ENCODE measurements around the gene GATAD2A. TPM values are rescaled to one million over a fixed set of nuclear protein-coding genes. Genes with fewer than 3 reads are reported as not detected.

GATAD2A gene
- total RNA-seq, 4 donors from 2014 or later, result 17.7 to 51.4 (median 40.1) TPM

- no peak for ATAC-seq
- DNase-seq, result no peak
- Histone ChIP-seq H3K36me3 (no peaks in the 10 kb centered on the region), H3K9me3 (no peaks in the 10 kb centered on the region), H3K4me1 (peaks cover 42 to 60% of the 10 kb centered on the region in 2 donors), H3K4me3 (no peak overlapping the region), H3K27ac (no peak overlapping the region), H3K27me3 (no peaks in the 10 kb centered on the region)
- TF ChIP-seq, protein P1, sequence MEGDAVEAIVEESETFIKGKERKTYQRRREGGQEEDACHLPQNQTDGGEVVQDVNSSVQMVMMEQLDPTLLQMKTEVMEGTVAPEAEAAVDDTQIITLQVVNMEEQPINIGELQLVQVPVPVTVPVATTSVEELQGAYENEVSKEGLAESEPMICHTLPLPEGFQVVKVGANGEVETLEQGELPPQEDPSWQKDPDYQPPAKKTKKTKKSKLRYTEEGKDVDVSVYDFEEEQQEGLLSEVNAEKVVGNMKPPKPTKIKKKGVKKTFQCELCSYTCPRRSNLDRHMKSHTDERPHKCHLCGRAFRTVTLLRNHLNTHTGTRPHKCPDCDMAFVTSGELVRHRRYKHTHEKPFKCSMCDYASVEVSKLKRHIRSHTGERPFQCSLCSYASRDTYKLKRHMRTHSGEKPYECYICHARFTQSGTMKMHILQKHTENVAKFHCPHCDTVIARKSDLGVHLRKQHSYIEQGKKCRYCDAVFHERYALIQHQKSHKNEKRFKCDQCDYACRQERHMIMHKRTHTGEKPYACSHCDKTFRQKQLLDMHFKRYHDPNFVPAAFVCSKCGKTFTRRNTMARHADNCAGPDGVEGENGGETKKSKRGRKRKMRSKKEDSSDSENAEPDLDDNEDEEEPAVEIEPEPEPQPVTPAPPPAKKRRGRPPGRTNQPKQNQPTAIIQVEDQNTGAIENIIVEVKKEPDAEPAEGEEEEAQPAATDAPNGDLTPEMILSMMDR (IDR thresholded peaks at IDR 0.05 in 4 of 5, conservative IDR thresholded peaks at IDR 0.05 in 1 of 5), result no peak
- no peak for TF ChIP-seq POLR2A (IDR thresholded peaks at IDR 0.05)
- in situ Hi-C loops (cut with MboI; ENCODE audit: low sequenced_read_pairs in 4 of 4) (no loop called here), intact Hi-C loops (cut with DNase I; ENCODE audit: low total_unique reads) (no loop called here)
Measured at GRCh38 chr19:19420570-19421298, 15.3 kb downstream of the GATAD2A start.

DNA sequence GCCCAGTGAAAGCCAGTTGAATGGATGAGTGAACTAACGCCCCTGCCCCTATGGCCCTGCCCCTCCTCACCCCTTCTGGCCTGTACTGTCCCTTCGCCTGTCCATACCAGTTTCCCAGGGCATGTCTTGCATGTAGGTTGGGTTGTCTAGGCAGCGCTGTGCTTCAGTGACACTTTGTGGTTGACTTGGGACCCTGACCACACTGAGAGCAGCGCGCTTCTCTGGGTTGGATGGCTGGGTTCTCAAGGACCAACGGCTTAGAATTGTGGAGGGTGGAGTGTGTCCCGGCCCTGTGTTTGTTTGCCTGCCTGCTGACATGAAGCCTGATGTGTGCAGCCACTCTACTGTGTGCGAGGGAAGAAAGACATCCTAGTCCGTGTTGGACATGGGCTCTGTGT, 15.8 kb downstream of the GATAD2A start:
- Histone ChIP-seq H3K4me1 (peaks cover 40 to 64% of the 10 kb centered on the region in 2 donors), H3K27ac (no peak overlapping the region), H3K9me3 (no peaks in the 10 kb centered on the region), H3K4me3 (no peak overlapping the region), H3K36me3 (no peaks in the 10 kb centered on the region), H3K27me3 (no peaks in the 10 kb centered on the region)
- no peak for DNase-seq
- TF ChIP-seq, protein P1 (IDR thresholded peaks at IDR 0.05 in 4 of 5, conservative IDR thresholded peaks at IDR 0.05 in 1 of 5), result no peak
- no peak for TF ChIP-seq POLR2A (IDR thresholded peaks at IDR 0.05)
- in situ Hi-C loops (cut with MboI; ENCODE audit: low sequenced_read_pairs in 4 of 4) (no loop called here), intact Hi-C loops (cut with DNase I; ENCODE audit: low total_unique reads) (no loop called here)
- no peak for ATAC-seq

DNA sequence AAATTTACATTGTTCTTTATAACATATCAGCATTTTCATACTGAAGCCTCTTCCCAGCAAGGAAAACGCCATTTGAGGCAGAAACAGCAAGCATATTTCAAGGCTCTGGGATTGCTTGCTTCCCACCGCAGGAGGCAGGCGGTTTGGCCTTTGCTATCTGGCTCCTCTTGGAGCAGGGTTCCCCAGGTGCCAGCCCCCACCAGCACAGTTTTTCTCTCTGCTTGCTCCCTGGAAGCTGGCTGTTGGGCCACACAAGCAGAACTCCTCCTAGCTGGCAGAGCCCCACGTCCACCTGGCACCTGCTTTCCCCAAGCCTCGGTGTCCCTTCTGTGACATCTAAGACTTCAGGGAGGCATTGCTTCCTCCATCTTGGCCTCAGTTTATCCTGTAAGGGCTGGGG, 16.7 kb downstream of the GATAD2A start:
- in situ Hi-C loops (cut with MboI; ENCODE audit: low sequenced_read_pairs in 4 of 4), result no loop called here
- DNase-seq (no peak), ATAC-seq (no peak)
- H3K4me3 ChIP-seq, result no peak overlapping the region
- intact Hi-C loops (cut with DNase I; ENCODE audit: low total_unique reads), result no loop called here
- no peaks in the 10 kb centered on the region for H3K36me3 ChIP-seq
- peaks cover 34 to 63% of the 10 kb centered on the region in 2 donors for H3K4me1 ChIP-seq
- no peaks in the 10 kb centered on the region for H3K27me3 ChIP-seq
- H3K9me3 ChIP-seq, result no peaks in the 10 kb centered on the region
- TF ChIP-seq, protein P1 (IDR thresholded peaks at IDR 0.05 in 4 of 5, conservative IDR thresholded peaks at IDR 0.05 in 1 of 5), result no peak
- no peak for TF ChIP-seq POLR2A (IDR thresholded peaks at IDR 0.05)
- no peak overlapping the region for H3K27ac ChIP-seq

DNA sequence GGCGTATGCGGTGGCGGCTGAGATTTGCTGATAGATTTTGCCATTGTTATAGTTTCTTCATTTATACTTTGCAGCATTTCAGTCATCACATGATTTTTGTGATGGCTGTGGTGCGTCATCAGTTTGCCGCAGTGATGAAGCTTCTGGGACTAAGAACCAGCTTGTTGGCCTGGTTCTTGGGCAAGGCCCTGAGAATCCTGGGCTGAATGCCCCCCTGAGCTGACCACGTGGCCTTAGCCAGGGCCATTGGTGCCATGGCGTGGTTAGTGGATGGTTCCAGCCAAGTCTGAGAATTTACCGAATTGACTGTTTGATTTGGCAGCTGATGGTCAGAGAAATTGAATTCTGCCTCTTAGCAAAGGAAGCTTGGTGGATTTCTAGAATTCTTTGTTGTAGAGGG, 17.8 kb downstream of the GATAD2A start:
- no peak overlapping the region for H3K4me3 ChIP-seq
- ATAC-seq (no peak), DNase-seq (no peak)
- no peak for TF ChIP-seq POLR2A (IDR thresholded peaks at IDR 0.05)
- TF ChIP-seq, protein P1 (IDR thresholded peaks at IDR 0.05 in 4 of 5, conservative IDR thresholded peaks at IDR 0.05 in 1 of 5), result no peak
- no peaks in the 10 kb centered on the region for H3K27me3 ChIP-seq
- in situ Hi-C loops (cut with MboI; ENCODE audit: low sequenced_read_pairs in 4 of 4), result no loop called here
- no peak overlapping the region for H3K27ac ChIP-seq
- H3K9me3 ChIP-seq, result no peaks in the 10 kb centered on the region
- H3K4me1 ChIP-seq, result peaks cover 27 to 55% of the 10 kb centered on the region in 2 donors
- intact Hi-C loops (cut with DNase I; ENCODE audit: low total_unique reads), result no loop called here
- H3K36me3 ChIP-seq, result no peaks in the 10 kb centered on the region
